GM19035 (cell line): Measurements from ENCODE around the gene TAF15.
A peak's percentile ranks its signal among the peaks of the same experiment; 100 is the strongest.

Source experiments
- ATAC-seq: cut with Tn5 transposase; IDR thresholded peaks from one replicate; pipeline ENCODE4 v1.9.1; 2021; ENCODE audit not compliant: unreplicated experiment

The TAF15 gene

GRCh38 chr17:35808962-35809854 is at the start of gene TAF15:
TSS of gene TAF15 (plus strand) at chr17:35809484. CDS start at chr17:35809570, 86 bp downstream.
- peak; percentile 93 for ATAC-seq

GRCh38 chr17:35760587-35760986 is 48.7 kb upstream of the TAF15 start, which contains the start of gene C17orf50:
TSS of gene C17orf50 (plus strand) at chr17:35760887. CDS start at chr17:35760942, 55 bp downstream.
- ATAC-seq, result no peak

- ATAC-seq, result no peak
Measured at GRCh38 chr17:35761601-35762000, 47.7 kb upstream of the TAF15 start.

GRCh38 chr17:35763767-35764122 is 45.5 kb upstream of the TAF15 start:
- no peak for ATAC-seq

- peak; percentile 82 for ATAC-seq
Measured at GRCh38 chr17:35764123-35764991, 44.9 kb upstream of the TAF15 start.

GRCh38 chr17:35765086-35765710 is 44.1 kb upstream of the TAF15 start:
- no peak for ATAC-seq

- no peak for ATAC-seq
Measured at GRCh38 chr17:35765756-35766488, 43.4 kb upstream of the TAF15 start.

- no peak for ATAC-seq
Measured at GRCh38 chr17:35766489-35766877, 42.8 kb upstream of the TAF15 start.

- no peak for ATAC-seq
Measured at GRCh38 chr17:35766903-35767510, 42.3 kb upstream of the TAF15 start.

- no peak for ATAC-seq
Measured at GRCh38 chr17:35768797-35769196, 40.5 kb upstream of the TAF15 start.

- ATAC-seq, result no peak
Measured at GRCh38 chr17:35769895-35770486, 39.3 kb upstream of the TAF15 start.

GRCh38 chr17:35773129-35773528 is 36.2 kb upstream of the TAF15 start:
- no peak for ATAC-seq

- no peak for ATAC-seq
Measured at GRCh38 chr17:35773679-35774425, 35.4 kb upstream of the TAF15 start.

- no peak for ATAC-seq
Measured at GRCh38 chr17:35774499-35774898, 34.8 kb upstream of the TAF15 start.

GRCh38 chr17:35775039-35775438 is 34.2 kb upstream of the TAF15 start:
- ATAC-seq, result no peak

- no peak for ATAC-seq
Measured at GRCh38 chr17:35775583-35775982, 33.7 kb upstream of the TAF15 start.

- no peak for ATAC-seq
Measured at GRCh38 chr17:35778641-35779196, 30.6 kb upstream of the TAF15 start.

- ATAC-seq, result no peak
Measured at GRCh38 chr17:35780950-35781349, 28.3 kb upstream of the TAF15 start.

GRCh38 chr17:35784895-35785294 is 24.4 kb upstream of the TAF15 start:
- ATAC-seq, result no peak
